SHP77 (cell line): ENCODE results near the gene PRR15L.
"Not testable (repeated sequence)": the region's sequence is repeated elsewhere in the genome, so short reads cannot be mapped to it uniquely, and the experiment has no call there.

Source experiments
- DNase-seq, 2 experiments: peaks; one replicate each; lab custom pipeline; 2025; lab: John Stamatoyannopoulos, UW

Gene PRR15L

DNA sequence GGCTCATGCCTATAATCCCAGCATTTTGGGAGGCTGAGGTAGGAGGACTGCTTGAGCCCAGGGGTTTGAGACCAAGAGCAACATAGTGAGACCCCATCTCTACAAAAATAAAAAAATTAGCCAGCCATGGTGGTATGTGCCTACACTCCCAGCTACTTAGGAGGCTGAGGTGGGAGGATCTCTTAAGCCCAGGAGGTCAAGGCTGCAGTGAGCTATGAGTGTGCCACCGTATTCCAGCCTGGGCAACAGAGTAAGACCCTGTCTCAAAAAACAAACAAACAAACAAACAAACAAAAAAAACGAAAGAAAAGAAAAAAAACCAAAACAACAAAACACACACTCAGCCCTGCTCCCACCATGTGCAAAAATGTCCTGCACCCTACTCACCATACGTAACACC, 22.2 kb downstream of the PRR15L start:
- DNase-seq: not testable (repeated sequence)

DNA sequence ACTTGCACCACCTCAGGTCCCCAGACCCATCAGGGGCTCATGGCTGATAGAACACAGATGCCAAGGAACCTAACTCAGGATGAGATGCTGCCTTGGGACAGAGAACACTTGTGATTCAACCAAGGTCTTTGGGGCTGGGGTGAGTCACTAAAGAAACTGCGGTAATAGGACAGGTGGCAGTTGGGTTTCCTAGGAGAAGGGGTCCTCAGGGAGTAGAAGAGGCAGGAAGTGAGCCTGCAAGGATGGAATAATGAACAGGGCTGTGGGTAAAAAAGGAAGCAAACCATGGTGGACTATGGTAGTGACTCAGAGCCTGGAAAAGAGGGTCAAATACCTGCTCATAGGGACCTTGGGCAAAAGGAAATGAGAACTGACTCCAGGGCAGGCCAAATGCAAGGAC, 22.8 kb downstream of the PRR15L start:
- DNase-seq: no peak

DNA sequence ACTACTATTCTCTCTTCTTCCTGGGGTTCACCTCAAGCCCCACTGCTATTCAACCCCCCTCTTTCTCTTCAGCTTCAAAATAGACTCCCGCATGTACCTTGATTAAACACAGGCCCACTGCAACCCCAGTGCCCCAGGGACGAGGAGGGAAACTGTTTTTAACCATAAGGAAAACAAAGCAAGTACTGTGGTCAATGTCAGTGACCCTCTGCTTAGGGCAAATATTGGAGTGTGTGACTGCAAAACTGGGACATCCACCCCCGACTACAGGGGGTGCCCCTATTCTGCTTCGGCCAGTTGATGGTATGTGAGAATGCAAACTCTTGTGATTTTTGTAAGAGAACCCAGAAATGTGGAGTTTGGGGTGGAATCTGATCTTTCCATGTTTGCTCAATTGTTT, 25.8 kb downstream of the PRR15L start:
- no peak for DNase-seq

DNA sequence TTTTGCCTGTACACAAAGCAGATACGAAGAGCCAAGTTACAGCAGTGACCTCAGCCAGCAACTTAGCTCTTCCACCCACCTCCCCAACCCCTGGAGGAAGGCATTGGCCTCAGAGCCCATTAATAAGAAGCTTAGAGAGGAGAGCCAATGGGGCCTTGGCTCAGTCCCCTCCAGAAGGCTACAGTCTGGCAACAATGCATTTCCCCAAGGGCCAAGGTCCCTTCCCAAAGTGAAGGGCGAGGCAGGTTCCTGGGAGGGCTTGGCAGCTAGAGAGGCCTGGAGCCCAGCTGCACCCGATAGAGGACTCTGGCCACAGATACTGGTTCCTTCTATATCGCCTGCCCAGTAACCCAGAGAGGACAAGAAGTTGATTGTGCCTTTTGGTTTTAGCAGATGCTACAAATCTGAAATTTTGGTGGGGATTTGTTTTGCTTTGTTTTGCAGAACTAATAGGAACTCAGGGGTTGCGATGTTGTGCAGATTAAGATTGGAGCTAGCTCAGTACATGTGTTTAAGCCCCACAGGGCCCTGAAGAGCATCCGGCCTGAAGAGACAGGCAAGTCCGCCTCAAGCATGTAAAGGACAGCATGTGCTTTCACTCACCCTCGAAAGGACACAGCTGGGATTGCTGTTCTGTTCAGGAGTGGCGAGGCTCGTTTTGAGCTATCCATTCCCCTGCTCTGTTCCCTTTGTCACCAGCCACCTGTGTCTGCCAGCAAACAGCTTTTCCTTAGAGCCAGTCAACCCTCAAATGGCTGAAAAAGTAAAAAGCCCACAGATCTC, 28.3 kb downstream of the PRR15L start:
- DNase-seq: no peak

DNA sequence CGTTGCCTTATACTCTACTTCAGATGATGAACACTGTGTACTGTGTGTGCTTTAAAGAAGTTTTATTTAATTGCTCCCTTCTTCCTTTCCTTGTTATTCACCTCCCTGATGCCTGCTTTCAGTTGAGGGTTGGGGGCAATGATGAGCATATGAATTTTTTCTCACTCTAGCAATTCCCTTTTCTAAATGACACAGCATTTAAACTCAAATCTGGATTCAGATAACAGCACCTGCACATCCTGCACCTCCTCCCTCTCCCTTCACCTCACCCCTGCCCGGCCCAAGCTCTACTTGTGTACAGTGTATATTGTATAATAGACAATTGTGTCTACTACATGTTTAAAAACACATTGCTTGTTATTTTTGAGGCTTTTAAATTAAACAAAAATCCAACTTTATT, 29.3 kb downstream of the PRR15L start:
- DNase-seq: no peak

DNA sequence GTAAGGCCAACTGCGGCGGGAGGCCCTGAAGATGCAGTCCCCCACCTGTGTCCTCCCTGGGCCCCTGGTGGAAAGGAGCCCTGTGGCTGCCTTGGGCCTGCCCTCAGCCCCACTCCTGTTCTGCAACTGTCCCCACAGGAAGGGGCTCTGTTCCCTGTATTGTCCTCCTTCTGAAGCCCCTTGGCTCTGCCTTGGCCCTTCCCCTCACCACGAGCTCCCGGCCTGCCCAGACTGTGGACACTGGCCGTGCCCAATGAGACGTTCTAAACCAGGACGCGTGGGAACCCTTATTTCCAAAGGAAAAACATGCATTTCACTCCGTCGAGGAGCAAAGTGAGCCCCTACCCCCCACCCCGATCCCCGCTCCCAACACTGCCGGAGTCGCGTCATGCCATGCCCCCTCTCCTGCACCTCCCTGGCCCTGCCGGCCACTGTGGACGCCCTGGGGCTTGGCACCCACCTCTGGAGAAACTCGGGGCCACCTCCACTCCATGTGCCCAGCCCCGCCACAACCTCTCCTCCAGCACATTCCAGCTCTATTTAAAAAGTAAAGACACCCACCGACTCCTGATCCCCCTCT, 29.8 kb downstream of the PRR15L start:
- no peak for DNase-seq

DNA sequence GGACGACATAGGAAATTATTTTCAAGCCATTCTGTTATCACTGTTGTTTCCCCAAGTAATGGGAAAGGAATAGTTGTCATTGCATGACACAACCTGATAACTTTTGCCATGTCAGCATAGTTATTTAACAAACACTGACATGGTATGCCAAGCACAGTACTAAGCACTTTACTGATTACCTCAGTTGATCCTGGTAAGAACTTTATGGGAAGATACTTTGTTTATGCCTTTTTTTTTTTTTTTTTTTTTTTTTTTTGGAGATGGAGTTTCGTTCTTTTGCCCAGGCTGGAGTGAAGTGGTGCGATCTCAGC, 32.0 kb downstream of the PRR15L start:
- DNase-seq: no peak

DNA sequence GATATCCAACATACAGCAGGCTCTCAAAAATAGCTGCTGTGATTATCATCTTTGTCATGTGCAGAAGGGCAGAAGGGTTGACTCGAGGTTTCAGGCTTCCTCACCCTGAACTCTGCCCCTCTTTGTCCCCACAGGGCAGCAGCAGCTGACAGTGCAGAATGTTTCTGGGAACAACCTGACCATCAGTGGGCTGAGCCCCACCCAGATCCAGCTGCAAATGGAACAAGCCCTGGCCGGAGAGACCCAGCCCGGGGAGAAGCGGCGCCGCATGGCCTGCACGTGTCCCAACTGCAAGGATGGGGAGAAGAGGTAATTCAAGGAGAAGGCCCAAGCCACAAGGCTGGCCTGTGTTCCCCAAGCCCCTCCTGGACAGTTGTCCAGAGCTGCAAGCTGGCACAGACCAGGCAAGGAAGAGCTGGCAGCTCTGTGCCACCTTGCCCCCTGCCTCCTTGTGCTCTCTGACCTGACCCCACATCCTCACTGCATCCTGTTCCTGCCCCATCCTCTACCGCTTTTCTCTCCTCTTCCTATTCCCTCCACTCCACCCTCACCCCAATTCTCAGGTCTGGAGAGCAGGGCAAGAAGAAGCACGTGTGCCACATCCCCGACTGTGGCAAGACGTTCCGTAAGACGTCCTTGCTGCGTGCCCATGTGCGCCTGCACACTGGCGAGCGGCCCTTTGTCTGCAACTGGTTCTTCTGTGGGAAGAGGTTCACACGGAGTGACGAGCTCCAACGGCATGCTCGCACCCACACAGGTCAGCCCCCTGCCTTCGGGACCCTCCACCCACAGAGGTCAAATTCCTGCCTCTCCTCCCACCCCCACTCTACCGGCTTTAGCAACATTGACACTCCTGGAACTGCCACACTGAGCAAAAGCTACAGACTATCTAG, 32.7 kb downstream of the PRR15L start:
- no peak for DNase-seq

DNA sequence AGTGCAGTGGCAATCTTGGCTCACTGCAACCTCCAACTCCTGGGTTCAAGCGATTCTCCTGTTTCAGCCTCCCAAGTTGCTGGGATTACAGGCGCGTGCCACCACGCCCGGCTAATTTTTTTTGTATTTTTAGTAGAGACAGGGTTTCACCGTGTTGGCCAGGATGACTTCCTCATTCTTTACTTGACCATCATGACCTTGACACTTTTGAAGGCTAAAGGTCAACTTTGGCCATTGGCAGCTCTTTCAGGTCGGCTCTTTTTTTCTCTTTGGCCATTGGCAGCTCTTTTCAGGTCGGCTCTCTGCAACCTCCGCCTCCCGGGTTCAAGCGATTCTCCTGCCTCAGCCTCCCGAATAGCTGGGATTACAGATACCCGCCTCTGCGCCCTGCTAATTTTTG, 37.8 kb downstream of the PRR15L start:
- not testable (repeated sequence) for DNase-seq

DNA sequence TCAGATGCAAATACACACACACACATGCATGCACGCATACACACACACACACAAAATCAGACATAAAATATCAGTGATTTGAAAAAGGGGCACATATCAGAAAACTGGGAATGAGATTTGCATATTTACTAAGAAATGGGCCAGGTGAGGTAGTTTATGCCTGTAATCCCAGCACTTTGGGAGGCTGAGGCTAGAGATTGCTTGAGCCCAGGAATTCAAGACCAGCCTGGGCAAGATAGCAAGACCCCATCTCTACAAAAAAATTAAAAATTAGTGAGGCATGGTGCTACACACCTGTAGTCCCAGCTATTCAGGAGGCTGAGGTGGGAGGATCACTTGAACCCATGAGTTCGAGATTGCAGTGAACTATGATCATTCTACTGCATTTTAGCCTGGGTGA, 38.7 kb downstream of the PRR15L start:
- no peak for DNase-seq

DNA sequence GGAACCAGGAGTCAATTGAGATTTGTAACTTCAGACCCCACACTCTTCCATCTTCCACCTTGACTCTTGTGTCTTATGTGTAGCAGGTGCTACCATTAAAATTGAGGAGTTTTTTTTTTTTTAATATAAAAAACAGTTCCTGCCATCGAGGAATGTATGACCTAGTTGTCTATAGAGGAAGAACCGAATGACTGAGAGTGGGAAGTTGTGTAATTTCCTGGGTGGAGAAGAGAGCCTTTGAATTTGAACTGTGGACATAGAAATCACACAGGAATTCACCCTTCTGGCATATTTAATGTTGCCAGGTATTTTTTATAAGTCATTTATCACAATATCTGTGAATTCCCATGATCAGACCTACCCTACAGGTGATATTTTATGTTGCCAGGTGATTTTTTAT, 39.7 kb downstream of the PRR15L start:
- DNase-seq: no peak

DNA sequence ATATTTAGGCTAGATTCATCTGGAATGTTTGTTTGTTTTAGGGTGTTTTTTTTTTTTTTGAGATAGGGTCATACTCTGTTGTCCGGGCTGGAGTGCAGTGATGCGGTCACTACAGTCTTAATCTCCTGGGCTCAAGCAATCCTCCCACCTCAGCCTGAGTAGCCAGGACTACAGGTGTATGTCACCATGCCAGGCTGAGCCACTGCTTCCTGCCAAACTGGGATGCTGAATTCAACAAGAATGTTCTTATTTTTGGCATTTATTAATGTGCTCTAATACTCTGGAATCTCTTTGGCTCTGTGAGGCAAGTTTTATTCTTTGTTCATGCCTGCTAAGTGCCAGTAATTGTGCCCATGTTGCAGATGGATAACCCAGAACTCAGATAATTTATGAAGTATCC, 40.1 kb downstream of the PRR15L start:
- DNase-seq: no peak

DNA sequence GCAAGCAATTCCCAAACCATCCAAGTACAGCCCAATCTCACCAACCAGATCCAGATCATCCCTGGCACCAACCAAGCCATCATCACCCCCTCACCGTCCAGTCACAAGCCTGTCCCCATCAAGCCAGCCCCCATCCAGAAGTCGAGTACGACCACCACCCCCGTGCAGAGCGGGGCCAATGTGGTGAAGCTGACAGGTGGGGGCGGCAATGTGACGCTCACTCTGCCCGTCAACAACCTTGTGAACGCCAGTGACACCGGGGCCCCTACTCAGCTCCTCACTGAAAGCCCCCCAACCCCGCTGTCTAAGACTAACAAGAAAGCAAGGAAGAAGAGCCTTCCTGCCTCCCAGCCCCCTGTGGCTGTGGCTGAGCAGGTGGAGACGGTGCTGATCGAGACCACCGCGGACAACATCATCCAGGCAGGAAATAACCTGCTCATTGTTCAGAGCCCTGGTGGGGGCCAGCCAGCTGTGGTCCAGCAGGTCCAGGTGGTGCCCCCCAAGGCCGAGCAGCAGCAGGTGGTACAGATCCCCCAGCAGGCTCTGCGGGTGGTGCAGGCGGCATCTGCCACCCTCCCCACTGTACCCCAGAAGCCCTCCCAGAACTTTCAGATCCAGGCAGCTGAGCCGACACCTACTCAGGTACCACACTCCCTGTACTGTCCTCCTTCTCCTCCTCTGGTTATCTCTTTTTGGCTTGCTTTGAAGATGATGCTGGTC, 41.0 kb downstream of the PRR15L start:
- DNase-seq: no peak

DNA sequence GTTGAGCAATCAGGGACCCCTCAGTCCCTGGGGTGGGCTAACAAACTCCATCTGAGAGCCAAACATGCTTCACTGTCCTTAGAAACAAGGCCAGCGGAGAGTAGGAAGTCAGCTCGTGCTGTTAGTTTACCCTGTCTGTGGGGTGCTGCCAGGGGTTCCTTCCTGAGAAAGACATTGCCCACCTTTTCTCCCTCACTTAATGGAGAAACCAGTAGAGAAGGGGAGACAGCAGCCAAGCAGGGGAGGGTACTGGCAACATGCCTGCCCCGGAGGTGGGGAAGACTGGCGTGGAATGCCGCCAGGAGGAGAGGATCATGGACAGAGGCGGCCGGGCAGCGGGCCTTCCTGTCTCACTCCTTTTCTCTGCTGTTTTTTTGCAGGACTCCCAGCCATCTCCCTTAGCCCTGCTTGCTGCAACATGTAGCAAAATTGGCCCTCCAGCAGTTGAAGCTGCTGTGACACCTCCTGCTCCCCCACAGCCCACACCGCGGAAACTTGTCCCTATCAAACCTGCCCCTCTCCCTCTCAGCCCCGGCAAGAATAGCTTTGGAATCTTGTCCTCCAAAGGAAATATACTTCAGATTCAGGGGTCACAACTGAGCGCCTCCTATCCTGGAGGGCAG, 41.8 kb downstream of the PRR15L start:
- no peak for DNase-seq

DNA sequence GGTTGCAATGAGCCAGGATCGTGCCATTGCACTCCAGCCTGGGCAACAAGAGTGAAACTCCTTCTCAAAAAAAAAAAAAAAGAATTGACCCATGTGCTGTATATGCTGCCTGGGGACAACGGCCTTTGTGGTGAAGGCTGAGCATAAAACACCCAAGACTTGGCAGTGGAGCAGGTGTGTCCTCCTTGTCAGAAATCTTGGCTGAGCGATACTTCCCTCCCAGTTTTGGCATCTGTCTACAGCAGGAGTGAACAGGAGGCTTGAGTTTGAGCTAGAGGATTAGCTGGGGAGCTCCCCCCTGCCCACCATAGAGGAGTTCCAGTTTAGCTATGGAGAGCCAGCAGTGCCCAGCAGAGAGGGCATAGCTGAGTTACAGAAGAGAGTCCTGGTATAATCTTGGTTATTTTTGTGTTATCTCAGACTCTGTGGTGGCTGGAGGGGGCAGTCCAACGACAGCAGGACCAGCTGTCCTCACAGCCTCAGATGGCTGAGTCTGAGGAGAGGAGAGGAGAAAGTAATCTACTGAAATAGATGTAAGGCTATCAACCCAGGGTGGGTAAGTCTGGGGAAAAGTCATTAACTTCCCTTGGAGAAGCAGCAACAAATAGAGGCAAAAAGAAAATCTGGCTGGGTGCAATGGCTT, 43.3 kb downstream of the PRR15L start:
- no peak for DNase-seq

DNA sequence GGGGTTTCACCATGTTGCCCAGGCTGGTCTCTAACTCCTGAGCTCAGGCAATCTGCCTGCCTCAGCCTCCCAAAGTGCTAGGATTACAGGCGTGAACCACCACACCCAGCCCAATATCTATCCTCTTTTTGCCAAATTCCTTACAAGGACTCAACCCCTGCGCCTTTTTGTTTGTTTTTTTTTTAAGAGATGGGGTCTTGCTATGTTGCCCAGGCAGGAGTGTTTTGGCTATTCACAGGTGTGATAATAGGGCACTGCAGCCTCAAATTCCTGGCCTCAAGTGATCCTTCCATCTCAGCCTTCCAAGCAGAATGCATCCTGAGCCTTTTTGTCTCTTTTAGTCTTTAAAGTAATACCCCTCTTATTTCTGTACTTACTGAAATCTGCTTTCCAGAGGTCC, 44.6 kb downstream of the PRR15L start:
- DNase-seq: no peak

DNA sequence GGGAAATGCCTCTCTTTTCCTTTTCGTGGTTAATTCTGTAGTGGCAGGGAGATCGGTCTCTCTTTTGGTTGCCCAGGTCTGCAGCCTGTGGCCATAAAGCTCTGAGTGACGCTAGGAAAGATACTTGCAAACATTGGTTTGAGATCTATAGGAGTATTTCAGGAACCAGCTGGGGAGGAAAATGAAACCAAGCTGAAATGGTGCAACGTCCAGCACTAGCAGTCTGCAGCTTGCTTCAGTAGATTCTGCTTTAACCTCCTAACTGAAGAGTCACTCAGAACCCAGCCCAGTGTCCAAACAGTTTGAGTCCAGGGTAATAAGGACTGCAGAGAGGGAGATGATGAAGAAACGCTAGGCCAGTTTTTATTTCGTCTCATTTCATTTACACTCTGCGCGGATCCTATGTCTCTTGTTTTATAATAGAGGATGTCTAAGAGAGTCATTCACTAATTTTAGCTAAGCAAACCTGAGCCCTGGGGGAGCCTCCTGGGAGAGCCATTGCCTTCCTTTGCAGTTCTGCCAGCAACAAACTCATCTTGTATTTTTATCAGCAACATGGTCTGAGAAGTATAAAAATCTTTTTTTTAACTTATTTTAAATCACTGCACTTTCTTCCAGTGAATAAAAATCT, 49.6 kb downstream of the PRR15L start:
- no peak for DNase-seq

DNA sequence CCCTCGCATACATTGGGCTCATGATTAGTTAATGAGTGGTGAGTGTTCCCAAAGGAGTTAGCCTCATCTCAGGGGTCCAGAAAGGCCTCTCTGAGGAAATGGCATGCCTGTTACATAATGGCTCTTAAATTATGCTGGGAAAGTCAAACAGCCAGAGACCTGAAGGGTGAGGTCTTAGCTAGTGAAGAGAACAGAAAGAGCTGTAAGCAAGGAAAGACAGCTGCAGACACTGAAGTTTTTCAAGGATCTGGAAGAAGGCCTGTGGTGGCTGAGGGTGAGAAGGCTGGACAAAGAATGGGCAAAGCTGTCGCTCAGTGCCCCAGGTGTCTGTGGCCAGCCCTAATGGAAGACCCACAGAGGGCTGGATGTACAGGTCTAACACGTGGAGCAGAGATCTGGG, 51.2 kb downstream of the PRR15L start:
- no peak for DNase-seq

DNA sequence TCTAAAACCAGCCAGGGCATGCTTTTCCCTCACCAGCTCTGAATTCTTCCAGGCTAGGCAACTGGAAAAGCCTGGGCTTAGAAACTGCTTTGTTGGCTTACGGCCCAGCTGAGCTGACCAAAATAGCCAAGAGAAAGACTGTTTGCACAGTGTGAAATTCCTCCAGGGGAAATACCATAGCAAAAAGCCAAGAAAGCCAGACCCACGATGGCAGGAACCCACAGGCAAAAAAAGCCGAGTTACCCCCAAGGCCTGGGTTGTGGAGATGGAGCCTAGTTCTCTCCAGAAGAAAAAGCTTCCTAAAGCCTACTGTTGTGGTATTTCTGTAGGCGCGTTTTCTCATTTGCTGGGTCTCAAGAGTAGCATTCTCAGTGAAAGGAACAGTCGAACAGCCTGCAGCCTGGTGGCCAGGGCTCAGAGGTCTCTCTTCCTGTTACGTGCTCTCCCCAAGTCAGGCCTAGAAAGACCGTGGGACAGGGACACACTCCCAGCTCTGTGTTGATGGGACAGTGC, 52.4 kb downstream of the PRR15L start:
- DNase-seq: no peak

DNA sequence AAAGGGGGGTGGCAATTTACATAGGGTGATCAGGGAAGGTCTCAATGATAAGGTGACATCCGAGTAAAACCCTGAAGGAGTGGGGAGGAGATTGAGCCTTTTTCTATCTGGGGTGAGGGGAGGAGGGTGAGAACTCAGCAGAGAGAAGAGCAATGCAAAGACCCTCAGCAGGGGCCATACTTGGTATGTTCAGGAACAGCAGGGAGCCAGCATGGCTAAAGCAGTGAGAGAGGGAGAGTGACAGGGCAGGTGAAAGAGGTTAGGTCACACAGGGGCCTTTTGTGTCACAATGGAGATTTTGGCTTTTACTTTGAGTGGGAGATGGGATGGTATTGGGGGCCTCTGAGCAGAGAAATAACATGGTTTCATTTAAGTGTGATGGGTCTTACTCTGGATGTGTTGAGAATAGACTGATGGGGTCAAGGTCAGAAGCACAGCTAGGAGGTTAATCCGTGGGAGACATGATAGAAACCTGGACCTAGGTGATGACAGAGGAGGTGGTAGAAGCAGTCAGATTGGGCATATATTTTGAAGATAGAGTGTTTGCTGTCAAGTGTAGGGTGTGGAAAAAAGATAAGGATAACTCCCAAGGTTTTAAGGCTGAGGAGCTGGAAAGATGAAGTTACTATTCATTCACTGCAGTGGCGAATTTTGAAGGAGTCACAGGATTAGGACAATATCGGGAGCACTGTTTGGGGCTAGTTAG, 55.5 kb downstream of the PRR15L start:
- DNase-seq: no peak
